WTC11 (cell line): ENCODE data around the gene NAV3. TPM values are rescaled to one million over a fixed set of nuclear protein-coding genes. Genes with fewer than 3 reads are reported as not detected.

Experiments used
- ATAC-seq: fragments of 200-7000 bp; cut with Tn5 transposase; 2 replicates; pipeline ENCODE4 v1.10.0; 2021; ENCODE audit warnings: mild to moderate bottlenecking, moderate library complexity
- CTCF ChIA-PET: fragments of 300-600 bp; sonication (Branson Sonifier 250); formaldehyde crosslinking; loops from one replicate; lab custom pipeline; 2021; ENCODE audit warnings: antibody characterized with exemption; lab: Charles Lee
- POLR2A ChIA-PET: fragments of 350-600 bp; sonication (Branson Sonifier 250); formaldehyde crosslinking; loops from one replicate; lab custom pipeline; 2021; ENCODE audit warnings: antibody characterized with exemption; lab: Charles Lee
- DNase-seq: peaks from one replicate; pipeline ENCODE4 v3.0.0; 2021; ENCODE audit warnings: low spot score
- H3K27ac Mint-ChIP-seq: 2 replicates; pipeline ENCODE4 v1.8.0; 2021; ENCODE audit warnings: mixed read lengths
- H3K27me3 Mint-ChIP-seq: 2 replicates; pipeline ENCODE4 v1.8.0; 2021; ENCODE audit warnings: low read depth, mild to moderate bottlenecking, moderate library complexity, mixed read lengths
- H3K36me3 Mint-ChIP-seq: 2 replicates; pipeline ENCODE4 v1.8.0; 2021; ENCODE audit warnings: mixed read lengths
- H3K4me1 Mint-ChIP-seq: 2 replicates; pipeline ENCODE4 v1.8.0; 2022; ENCODE audit warnings: mixed read lengths
- H3K4me3 Mint-ChIP-seq: 2 replicates; pipeline ENCODE4 v1.8.0; 2021; ENCODE audit warnings: mild to moderate bottlenecking, moderate library complexity, mixed read lengths
- H3K9me3 Mint-ChIP-seq: 2 replicates; pipeline ENCODE4 v1.8.0; 2021; ENCODE audit warnings: mixed read lengths
- ATF1 ChIP-seq: sonication (generic); formaldehyde crosslinking; IDR thresholded peaks from 2 replicates; pipeline ENCODE4 v1.8.1; 2023; ENCODE audit warnings: mild to moderate bottlenecking, moderate library complexity, missing genetic modification reagents
- CREM ChIP-seq: sonication (generic); formaldehyde crosslinking; IDR thresholded peaks from 2 replicates; pipeline ENCODE4 v1.8.1; 2022; ENCODE audit warnings: mild to moderate bottlenecking, missing genetic modification reagents, moderate library complexity
- FOXJ3 ChIP-seq: sonication (generic); formaldehyde crosslinking; IDR thresholded peaks from 2 replicates; pipeline ENCODE4 v1.9.0; 2021; ENCODE audit warnings: missing genetic modification reagents, mild to moderate bottlenecking, borderline replicate concordance
- FOXP1 ChIP-seq: sonication (generic); formaldehyde crosslinking; IDR thresholded peaks from 2 replicates; pipeline ENCODE4 v1.8.0; 2022; ENCODE audit warnings: missing genetic modification reagents, mild to moderate bottlenecking, moderate library complexity, borderline replicate concordance
- GRHL2 ChIP-seq: fragments of 250-450 bp; sonication (Bioruptor Pico); IDR thresholded peaks from 2 replicates; pipeline ENCODE4 v1.8.0; 2022; ENCODE audit warnings: mild to moderate bottlenecking, moderate library complexity; ENCODE audit not compliant: insufficient replicate concordance, severe bottlenecking
- HMGA2 ChIP-seq: fragments of 250-450 bp; sonication (Bioruptor Pico); IDR thresholded peaks from 2 replicates; pipeline ENCODE4 v1.4.0; 2021; ENCODE audit warnings: mild to moderate bottlenecking, moderate library complexity
- MYBL2 ChIP-seq: sonication (generic); formaldehyde crosslinking; IDR thresholded peaks from 2 replicates; pipeline ENCODE4 v1.8.1; 2023; ENCODE audit warnings: mild to moderate bottlenecking, moderate library complexity, missing genetic modification reagents
- NFATC4 ChIP-seq: fragments of 250-450 bp; sonication (Bioruptor Pico); IDR thresholded peaks from 2 replicates; pipeline ENCODE4 v1.9.0; 2021; ENCODE audit warnings: mild to moderate bottlenecking
- NFE2L1 ChIP-seq: sonication (generic); formaldehyde crosslinking; IDR thresholded peaks from 2 replicates; pipeline ENCODE4 v1.8.1; 2023; ENCODE audit warnings: missing genetic modification reagents
- NR1H2 ChIP-seq: sonication (generic); formaldehyde crosslinking; IDR thresholded peaks from 2 replicates; pipeline ENCODE4 v1.9.0; 2021; ENCODE audit warnings: mild to moderate bottlenecking, moderate library complexity, missing genetic modification reagents
- SMAD3 ChIP-seq: sonication (generic); formaldehyde crosslinking; IDR thresholded peaks from 2 replicates; pipeline ENCODE4 v1.8.0; 2022; ENCODE audit warnings: missing genetic modification reagents, mild to moderate bottlenecking, borderline replicate concordance
- SOX15 ChIP-seq: fragments of 250-450 bp; sonication (Bioruptor Pico); IDR thresholded peaks from 2 replicates; pipeline ENCODE4 v1.9.0; 2021; ENCODE audit warnings: mild to moderate bottlenecking
- TCF7 ChIP-seq: sonication (generic); formaldehyde crosslinking; IDR thresholded peaks from 2 replicates; pipeline ENCODE4 v1.8.0; 2022; ENCODE audit warnings: mild to moderate bottlenecking, low read depth, missing genetic modification reagents, moderate library complexity
- TEAD1 ChIP-seq: sonication (generic); formaldehyde crosslinking; IDR thresholded peaks from 2 replicates; pipeline ENCODE4 v1.8.0; 2022; ENCODE audit warnings: mild to moderate bottlenecking, missing genetic modification reagents
- TP53 ChIP-seq: sonication (generic); formaldehyde crosslinking; IDR thresholded peaks from 2 replicates; pipeline ENCODE4 v1.8.1; 2023; ENCODE audit warnings: mild to moderate bottlenecking, missing genetic modification reagents
- ZBTB21 ChIP-seq: sonication (generic); formaldehyde crosslinking; IDR thresholded peaks from 2 replicates; pipeline ENCODE4 v1.8.1; 2023; ENCODE audit warnings: mild to moderate bottlenecking, missing genetic modification reagents, borderline replicate concordance
- ZNF219 ChIP-seq: sonication (generic); formaldehyde crosslinking; IDR thresholded peaks from 2 replicates; pipeline ENCODE4 v1.8.0; 2023; ENCODE audit warnings: missing genetic modification reagents, mild to moderate bottlenecking, borderline replicate concordance
- ZNF423 ChIP-seq: fragments of 250-450 bp; sonication (Bioruptor Pico); IDR thresholded peaks from 2 replicates; pipeline ENCODE4 v2.1.2; 2022; ENCODE audit warnings: mild to moderate bottlenecking, moderate library complexity
- total RNA-seq: library from RNA; stranded (reverse); gene quantifications from 3 replicates; pipeline ENCODE4 v1.2.3, GENCODE V29; 2021
- TF ChIP-seq, protein P1 (sequence below): sonication (generic); formaldehyde crosslinking; IDR thresholded peaks from 2 replicates; pipeline ENCODE4 v1.8.0; 2022; ENCODE audit warnings: mild to moderate bottlenecking, missing genetic modification reagents
- TF ChIP-seq, protein P2 (sequence below): sonication (generic); formaldehyde crosslinking; conservative IDR thresholded peaks from 2 replicates; pipeline ENCODE4 v1.8.1; 2023; ENCODE audit warnings: mild to moderate bottlenecking, low read depth, missing genetic modification reagents, moderate library complexity
- TF ChIP-seq, protein P3 (sequence below): sonication (generic); formaldehyde crosslinking; IDR thresholded peaks from 2 replicates; pipeline ENCODE4 v1.8.0; 2023; ENCODE audit warnings: missing genetic modification reagents
- TF ChIP-seq, protein P4 (sequence below): sonication (generic); formaldehyde crosslinking; IDR thresholded peaks from 2 replicates; pipeline ENCODE4 v1.8.1; 2023; ENCODE audit warnings: mild to moderate bottlenecking, missing genetic modification reagents, moderate library complexity
- TF ChIP-seq, protein P5 (sequence below): sonication (generic); formaldehyde crosslinking; conservative IDR thresholded peaks from 2 replicates; pipeline ENCODE4 v1.8.1; 2022; ENCODE audit warnings: mild to moderate bottlenecking, missing genetic modification reagents
- TF ChIP-seq, protein P6 (sequence below): fragments of 250-450 bp; sonication (Bioruptor Pico); conservative IDR thresholded peaks from 2 replicates; pipeline ENCODE4 v1.9.0; 2021; ENCODE audit warnings: mild to moderate bottlenecking
- TF ChIP-seq, protein P7 (sequence below): fragments of 250-450 bp; sonication (Bioruptor Pico); IDR thresholded peaks from 2 replicates; pipeline ENCODE4 v1.8.0; 2021; ENCODE audit warnings: mild to moderate bottlenecking
- TF ChIP-seq, protein P8 (sequence below): sonication (generic); formaldehyde crosslinking; IDR thresholded peaks from 2 replicates; pipeline ENCODE4 v1.8.1; 2023; ENCODE audit warnings: mild to moderate bottlenecking, missing genetic modification reagents, moderate library complexity

The NAV3 gene
- total RNA-seq, 1 experiment from 2014 or later: 3.3 TPM

DNA sequence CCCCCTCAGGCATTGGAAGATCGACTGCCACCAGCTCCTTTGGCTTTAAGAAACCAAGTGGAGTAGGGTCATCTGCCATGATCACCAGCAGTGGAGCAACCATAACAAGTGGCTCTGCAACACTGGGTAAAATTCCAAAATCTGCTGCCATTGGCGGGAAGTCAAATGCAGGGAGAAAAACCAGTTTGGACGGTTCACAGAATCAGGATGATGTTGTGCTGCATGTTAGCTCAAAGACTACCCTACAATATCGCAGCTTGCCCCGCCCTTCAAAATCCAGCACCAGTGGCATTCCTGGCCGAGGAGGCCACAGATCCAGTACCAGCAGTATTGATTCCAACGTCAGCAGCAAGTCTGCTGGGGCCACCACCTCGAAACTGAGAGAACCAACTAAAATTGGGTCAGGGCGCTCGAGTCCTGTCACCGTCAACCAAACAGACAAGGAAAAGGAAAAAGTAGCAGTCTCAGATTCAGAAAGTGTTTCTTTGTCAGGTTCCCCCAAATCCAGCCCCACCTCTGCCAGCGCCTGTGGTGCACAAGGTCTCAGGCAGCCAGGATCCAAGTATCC, 288.7 kb downstream of the NAV3 start:
- DNase-seq: no peak
- TF ChIP-seq, protein P1, sequence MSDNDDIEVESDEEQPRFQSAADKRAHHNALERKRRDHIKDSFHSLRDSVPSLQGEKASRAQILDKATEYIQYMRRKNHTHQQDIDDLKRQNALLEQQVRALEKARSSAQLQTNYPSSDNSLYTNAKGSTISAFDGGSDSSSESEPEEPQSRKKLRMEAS (CRISPR knock-in tag): no peak
- TF ChIP-seq ZNF423 (CRISPR knock-in tag) (no peak), ATF1 (no peak), TEAD1 (CRISPR knock-in tag) (no peak), TCF7 (CRISPR knock-in tag) (no peak), NR1H2 (CRISPR knock-in tag) (no peak), HMGA2 (CRISPR knock-in tag) (no peak), FOXP1 (no peak), SMAD3 (CRISPR knock-in tag) (no peak)
- TF ChIP-seq, protein P2, sequence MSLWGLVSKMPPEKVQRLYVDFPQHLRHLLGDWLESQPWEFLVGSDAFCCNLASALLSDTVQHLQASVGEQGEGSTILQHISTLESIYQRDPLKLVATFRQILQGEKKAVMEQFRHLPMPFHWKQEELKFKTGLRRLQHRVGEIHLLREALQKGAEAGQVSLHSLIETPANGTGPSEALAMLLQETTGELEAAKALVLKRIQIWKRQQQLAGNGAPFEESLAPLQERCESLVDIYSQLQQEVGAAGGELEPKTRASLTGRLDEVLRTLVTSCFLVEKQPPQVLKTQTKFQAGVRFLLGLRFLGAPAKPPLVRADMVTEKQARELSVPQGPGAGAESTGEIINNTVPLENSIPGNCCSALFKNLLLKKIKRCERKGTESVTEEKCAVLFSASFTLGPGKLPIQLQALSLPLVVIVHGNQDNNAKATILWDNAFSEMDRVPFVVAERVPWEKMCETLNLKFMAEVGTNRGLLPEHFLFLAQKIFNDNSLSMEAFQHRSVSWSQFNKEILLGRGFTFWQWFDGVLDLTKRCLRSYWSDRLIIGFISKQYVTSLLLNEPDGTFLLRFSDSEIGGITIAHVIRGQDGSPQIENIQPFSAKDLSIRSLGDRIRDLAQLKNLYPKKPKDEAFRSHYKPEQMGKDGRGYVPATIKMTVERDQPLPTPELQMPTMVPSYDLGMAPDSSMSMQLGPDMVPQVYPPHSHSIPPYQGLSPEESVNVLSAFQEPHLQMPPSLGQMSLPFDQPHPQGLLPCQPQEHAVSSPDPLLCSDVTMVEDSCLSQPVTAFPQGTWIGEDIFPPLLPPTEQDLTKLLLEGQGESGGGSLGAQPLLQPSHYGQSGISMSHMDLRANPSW (CRISPR knock-in tag): no peak
- TF ChIP-seq, protein P3, sequence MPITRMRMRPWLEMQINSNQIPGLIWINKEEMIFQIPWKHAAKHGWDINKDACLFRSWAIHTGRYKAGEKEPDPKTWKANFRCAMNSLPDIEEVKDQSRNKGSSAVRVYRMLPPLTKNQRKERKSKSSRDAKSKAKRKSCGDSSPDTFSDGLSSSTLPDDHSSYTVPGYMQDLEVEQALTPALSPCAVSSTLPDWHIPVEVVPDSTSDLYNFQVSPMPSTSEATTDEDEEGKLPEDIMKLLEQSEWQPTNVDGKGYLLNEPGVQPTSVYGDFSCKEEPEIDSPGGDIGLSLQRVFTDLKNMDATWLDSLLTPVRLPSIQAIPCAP (CRISPR knock-in tag): no peak
- TF ChIP-seq, all 79 proteins: peak for 0
- peaks cover under 1% of the 10 kb centered on the region for H3K36me3 Mint-ChIP-seq
- H3K9me3 Mint-ChIP-seq: peaks cover 2% of the 10 kb centered on the region
- H3K27ac Mint-ChIP-seq: no peak overlapping the region
- ChIA-PET POLR2A (no interaction called here), CTCF (interaction anchor here (1.4 kb wide), 1 partner anchor 27 kb away, joined by 5 read pairs; no protein-coding TSS in a partner anchor)
- ATAC-seq: no peak
- no peak overlapping the region for H3K4me3 Mint-ChIP-seq
- H3K27me3 Mint-ChIP-seq: no peaks in the 10 kb centered on the region
- no peaks in the 10 kb centered on the region for H3K4me1 Mint-ChIP-seq

DNA sequence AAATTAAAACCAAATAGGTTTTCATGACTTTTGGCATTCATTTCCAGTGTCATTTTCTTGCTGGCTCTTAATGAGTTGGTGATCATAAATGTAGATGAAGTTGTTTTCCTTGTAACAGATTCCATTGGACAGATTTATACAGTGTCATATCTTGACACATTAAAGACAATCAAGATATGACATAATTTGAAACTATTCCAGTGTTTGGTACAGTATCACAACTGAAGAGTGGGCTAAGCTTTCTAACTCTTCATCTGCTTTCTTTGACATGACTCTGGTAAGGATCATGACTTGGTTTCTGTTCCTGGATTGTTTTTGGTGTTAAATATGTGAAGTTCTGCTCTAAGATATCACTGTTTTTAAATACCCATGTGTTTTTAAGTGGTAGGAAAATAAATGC, 289.6 kb downstream of the NAV3 start:
- TF ChIP-seq MYBL2 (CRISPR knock-in tag) (no peak), FOXJ3 (CRISPR knock-in tag) (no peak), NR1H2 (CRISPR knock-in tag) (no peak), NFATC4 (CRISPR knock-in tag) (no peak), ZNF423 (CRISPR knock-in tag) (no peak), GRHL2 (CRISPR knock-in tag) (no peak), TCF7 (CRISPR knock-in tag) (no peak), SMAD3 (CRISPR knock-in tag) (no peak), SOX15 (no peak), TP53 (no peak), CREM (CRISPR knock-in tag) (no peak), NFE2L1 (CRISPR knock-in tag) (no peak), ZNF219 (CRISPR knock-in tag) (no peak), ZBTB21 (no peak)
- TF ChIP-seq, protein P4, sequence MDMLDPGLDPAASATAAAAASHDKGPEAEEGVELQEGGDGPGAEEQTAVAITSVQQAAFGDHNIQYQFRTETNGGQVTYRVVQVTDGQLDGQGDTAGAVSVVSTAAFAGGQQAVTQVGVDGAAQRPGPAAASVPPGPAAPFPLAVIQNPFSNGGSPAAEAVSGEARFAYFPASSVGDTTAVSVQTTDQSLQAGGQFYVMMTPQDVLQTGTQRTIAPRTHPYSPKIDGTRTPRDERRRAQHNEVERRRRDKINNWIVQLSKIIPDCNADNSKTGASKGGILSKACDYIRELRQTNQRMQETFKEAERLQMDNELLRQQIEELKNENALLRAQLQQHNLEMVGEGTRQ (CRISPR knock-in tag): no peak
- TF ChIP-seq, protein P5, sequence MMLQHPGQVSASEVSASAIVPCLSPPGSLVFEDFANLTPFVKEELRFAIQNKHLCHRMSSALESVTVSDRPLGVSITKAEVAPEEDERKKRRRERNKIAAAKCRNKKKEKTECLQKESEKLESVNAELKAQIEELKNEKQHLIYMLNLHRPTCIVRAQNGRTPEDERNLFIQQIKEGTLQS (CRISPR knock-in tag): no peak
- TF ChIP-seq, protein P6, sequence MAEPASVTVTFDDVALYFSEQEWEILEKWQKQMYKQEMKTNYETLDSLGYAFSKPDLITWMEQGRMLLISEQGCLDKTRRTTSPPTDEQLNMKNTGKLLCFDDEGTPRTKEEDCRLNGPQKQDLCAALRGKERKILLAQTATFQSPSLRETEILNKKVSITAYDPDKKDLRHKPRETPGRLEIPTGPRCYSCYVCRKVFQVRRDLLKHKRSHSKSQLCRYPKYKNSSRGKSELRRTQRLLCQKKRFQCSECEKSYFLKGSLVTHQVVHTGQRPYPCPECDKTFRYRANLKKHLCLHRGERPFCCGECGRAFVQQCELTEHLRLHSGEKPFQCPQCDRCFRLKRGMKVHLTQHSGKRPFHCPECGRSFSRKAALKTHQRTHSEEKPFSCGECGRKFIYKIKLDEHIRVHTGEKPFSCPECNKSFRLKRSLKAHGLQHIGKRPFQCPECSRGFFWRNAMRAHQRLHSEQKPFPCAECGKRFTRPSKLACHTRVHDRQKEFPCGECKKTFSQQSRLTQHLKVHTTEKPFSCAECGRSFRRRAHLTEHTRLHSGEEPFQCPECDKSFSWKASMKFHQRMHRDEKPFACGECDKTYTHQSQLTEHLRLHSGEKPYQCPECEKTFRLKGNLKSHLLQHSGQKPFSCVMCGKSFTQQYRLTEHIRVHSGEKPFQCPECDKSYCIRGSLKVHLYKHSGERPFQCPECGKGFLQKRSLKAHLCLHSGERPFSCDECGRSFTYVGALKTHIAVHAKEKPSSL: no peak
- TF ChIP-seq, protein P7, sequence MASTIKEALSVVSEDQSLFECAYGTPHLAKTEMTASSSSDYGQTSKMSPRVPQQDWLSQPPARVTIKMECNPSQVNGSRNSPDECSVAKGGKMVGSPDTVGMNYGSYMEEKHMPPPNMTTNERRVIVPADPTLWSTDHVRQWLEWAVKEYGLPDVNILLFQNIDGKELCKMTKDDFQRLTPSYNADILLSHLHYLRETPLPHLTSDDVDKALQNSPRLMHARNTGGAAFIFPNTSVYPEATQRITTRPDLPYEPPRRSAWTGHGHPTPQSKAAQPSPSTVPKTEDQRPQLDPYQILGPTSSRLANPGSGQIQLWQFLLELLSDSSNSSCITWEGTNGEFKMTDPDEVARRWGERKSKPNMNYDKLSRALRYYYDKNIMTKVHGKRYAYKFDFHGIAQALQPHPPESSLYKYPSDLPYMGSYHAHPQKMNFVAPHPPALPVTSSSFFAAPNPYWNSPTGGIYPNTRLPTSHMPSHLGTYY (CRISPR knock-in tag): no peak
- TF ChIP-seq, protein P8, sequence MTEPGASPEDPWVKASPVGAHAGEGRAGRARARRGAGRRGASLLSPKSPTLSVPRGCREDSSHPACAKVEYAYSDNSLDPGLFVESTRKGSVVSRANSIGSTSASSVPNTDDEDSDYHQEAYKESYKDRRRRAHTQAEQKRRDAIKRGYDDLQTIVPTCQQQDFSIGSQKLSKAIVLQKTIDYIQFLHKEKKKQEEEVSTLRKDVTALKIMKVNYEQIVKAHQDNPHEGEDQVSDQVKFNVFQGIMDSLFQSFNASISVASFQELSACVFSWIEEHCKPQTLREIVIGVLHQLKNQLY (CRISPR knock-in tag): no peak
- TF ChIP-seq, protein P3 (CRISPR knock-in tag): no peak
- POLR2A ChIA-PET: no interaction called here
- no peaks in the 10 kb centered on the region for H3K4me1 Mint-ChIP-seq
- no peak for ATAC-seq
- no peak overlapping the region for H3K27ac Mint-ChIP-seq
- CTCF ChIA-PET: no interaction called here
- no peak for DNase-seq
- H3K27me3 Mint-ChIP-seq: no peaks in the 10 kb centered on the region
- H3K9me3 Mint-ChIP-seq: no peaks in the 10 kb centered on the region
- H3K4me3 Mint-ChIP-seq: no peak overlapping the region
- H3K36me3 Mint-ChIP-seq: no peaks in the 10 kb centered on the region
